GM23338 (cell line): ENCODE results near the gene ITPRIPL2.

Experiments
- CREB1 ChIP-seq: fragments of 250-450 bp; sonication (Bioruptor Pico); IDR thresholded peaks from 2 replicates; pipeline ENCODE4 v1.5.0; 2020; ENCODE audit warnings: low read depth, mild to moderate bottlenecking, moderate library complexity
- CTCF ChIP-seq, 2 experiments: fragments of 200-600 bp in 1 of 2; sonication (generic) in 1 of 2; conservative IDR thresholded peaks; 2 replicates each; pipeline versions ENCODE4 v1.5.1 to v1.6.1; 2016 to 2017; ENCODE audit warnings: antibody characterized with exemption in 2 of 2, low read depth in 2 of 2, mild to moderate bottlenecking in 2 of 2, moderate library complexity in 1 of 2
- ETS1 ChIP-seq: IDR thresholded peaks from 2 replicates; pipeline ENCODE4 v1.6.1; 2016; ENCODE audit warnings: antibody characterized with exemption
- EZH2 ChIP-seq: fragments of 200-600 bp; sonication (generic); IDR thresholded peaks from one replicate; pipeline ENCODE4 v1.8.0; 2017; ENCODE audit warnings: antibody characterized with exemption, mild to moderate bottlenecking, low read depth; ENCODE audit not compliant: unreplicated experiment
- EZH2phosphoT487 ChIP-seq: fragments of 200-600 bp; sonication (generic); IDR thresholded peaks from one replicate; pipeline ENCODE4 v1.8.1; 2018; ENCODE audit warnings: antibody characterized with exemption; ENCODE audit not compliant: unreplicated experiment
- JUNB ChIP-seq: IDR thresholded peaks from one replicate; pipeline ENCODE4 v1.6.1; 2016; ENCODE audit warnings: antibody characterized with exemption; ENCODE audit not compliant: unreplicated experiment
- POLR2AphosphoS5 ChIP-seq: IDR thresholded peaks from 2 replicates; pipeline ENCODE4 v1.6.1; 2016; ENCODE audit warnings: antibody characterized with exemption, low read depth
- STAT1 ChIP-seq: IDR thresholded peaks from one replicate; pipeline ENCODE4 v1.6.1; 2016; ENCODE audit warnings: antibody characterized with exemption; ENCODE audit not compliant: unreplicated experiment
- ZNF331 ChIP-seq: fragments of 250-450 bp; sonication (Bioruptor Pico); IDR thresholded peaks from 2 replicates; pipeline ENCODE4 v1.5.0; 2020; ENCODE audit warnings: low read depth, mild to moderate bottlenecking, moderate library complexity
- TF ChIP-seq, protein P1 (sequence below): IDR thresholded peaks from one replicate; pipeline ENCODE4 v1.6.1; 2018; ENCODE audit warnings: antibody characterized with exemption; ENCODE audit not compliant: unreplicated experiment

DNA sequence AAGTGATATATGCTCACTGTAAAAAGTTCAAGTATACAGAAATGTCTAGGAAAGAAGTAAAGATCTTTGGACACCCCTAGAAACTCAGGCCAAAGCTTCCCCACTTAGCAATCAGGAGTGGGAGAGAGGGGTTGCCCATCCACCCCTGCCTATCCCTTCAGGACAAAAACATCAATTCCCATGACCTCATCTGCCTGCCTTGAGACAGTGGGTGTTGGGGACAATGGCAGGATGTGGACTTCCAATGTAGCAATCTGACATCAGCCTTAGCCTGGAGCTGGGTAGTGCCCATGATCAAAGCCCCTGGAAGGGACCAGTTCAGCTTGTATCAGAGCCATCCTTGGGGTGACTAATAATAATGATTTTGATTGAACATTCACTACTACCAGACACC lies 18.1 kb downstream of the ITPRIPL2 start:
- TF ChIP-seq CTCF (conservative IDR thresholded peaks at IDR 0.05; ENCODE audit: low read depth in 2 of 2): no peak
- no peak for TF ChIP-seq CREB1 (CRISPR knock-in tag)
- no peak for TF ChIP-seq EZH2phosphoT487
- TF ChIP-seq POLR2AphosphoS5: no peak
- TF ChIP-seq EZH2: no peak
- TF ChIP-seq, protein P1, sequence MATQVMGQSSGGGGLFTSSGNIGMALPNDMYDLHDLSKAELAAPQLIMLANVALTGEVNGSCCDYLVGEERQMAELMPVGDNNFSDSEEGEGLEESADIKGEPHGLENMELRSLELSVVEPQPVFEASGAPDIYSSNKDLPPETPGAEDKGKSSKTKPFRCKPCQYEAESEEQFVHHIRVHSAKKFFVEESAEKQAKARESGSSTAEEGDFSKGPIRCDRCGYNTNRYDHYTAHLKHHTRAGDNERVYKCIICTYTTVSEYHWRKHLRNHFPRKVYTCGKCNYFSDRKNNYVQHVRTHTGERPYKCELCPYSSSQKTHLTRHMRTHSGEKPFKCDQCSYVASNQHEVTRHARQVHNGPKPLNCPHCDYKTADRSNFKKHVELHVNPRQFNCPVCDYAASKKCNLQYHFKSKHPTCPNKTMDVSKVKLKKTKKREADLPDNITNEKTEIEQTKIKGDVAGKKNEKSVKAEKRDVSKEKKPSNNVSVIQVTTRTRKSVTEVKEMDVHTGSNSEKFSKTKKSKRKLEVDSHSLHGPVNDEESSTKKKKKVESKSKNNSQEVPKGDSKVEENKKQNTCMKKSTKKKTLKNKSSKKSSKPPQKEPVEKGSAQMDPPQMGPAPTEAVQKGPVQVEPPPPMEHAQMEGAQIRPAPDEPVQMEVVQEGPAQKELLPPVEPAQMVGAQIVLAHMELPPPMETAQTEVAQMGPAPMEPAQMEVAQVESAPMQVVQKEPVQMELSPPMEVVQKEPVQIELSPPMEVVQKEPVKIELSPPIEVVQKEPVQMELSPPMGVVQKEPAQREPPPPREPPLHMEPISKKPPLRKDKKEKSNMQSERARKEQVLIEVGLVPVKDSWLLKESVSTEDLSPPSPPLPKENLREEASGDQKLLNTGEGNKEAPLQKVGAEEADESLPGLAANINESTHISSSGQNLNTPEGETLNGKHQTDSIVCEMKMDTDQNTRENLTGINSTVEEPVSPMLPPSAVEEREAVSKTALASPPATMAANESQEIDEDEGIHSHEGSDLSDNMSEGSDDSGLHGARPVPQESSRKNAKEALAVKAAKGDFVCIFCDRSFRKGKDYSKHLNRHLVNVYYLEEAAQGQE: no peak
- TF ChIP-seq STAT1: no peak
- no peak for TF ChIP-seq ZNF331
- no peak for TF ChIP-seq JUNB
- no peak for TF ChIP-seq ETS1
